OCI-LY3 (cell line): ENCODE data around the gene NODAL.

ENCODE experiments used
- EZH2phosphoT487 ChIP-seq: fragments of 200-600 bp; shearing (Covaris generic); IDR thresholded peaks from 2 replicates; pipeline ENCODE4 v1.6.1; 2018; ENCODE audit warnings: antibody characterized with exemption, mixed run types, low read depth
- TF ChIP-seq, protein P1 (sequence below): fragments of 200-600, 300-600 bp; sonication (generic); IDR thresholded peaks from 2 replicates; pipeline ENCODE4 v1.5.1; 2014; ENCODE audit warnings: antibody characterized with exemption, low read length, low read depth

DNA sequence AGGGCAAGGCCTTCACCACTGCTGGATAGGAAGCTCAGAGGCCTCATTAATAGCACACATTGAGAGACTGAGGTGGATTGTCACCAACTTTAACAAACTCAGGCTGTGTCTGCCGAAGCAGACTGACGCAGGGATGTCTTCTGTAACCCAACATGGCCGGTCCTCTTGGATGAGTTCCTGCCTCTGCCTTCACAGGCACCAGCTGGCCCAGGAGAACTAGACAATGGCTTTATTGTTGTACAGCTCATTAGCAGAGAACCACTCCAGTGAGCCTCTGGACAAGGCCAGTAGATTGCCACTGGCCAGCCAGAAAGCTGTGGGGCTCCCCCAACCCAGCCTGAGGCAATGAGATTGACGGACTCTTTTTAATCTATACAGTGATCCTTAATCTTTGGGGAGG, 9.4 kb downstream of the NODAL start:
- TF ChIP-seq, protein P1, sequence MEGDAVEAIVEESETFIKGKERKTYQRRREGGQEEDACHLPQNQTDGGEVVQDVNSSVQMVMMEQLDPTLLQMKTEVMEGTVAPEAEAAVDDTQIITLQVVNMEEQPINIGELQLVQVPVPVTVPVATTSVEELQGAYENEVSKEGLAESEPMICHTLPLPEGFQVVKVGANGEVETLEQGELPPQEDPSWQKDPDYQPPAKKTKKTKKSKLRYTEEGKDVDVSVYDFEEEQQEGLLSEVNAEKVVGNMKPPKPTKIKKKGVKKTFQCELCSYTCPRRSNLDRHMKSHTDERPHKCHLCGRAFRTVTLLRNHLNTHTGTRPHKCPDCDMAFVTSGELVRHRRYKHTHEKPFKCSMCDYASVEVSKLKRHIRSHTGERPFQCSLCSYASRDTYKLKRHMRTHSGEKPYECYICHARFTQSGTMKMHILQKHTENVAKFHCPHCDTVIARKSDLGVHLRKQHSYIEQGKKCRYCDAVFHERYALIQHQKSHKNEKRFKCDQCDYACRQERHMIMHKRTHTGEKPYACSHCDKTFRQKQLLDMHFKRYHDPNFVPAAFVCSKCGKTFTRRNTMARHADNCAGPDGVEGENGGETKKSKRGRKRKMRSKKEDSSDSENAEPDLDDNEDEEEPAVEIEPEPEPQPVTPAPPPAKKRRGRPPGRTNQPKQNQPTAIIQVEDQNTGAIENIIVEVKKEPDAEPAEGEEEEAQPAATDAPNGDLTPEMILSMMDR = no peak
- no peak for TF ChIP-seq EZH2phosphoT487
